SK-N-SH (cell line): ENCODE data around the gene ABHD16A.

Experiments
- MXI1 ChIP-seq: IDR thresholded peaks from 2 replicates; pipeline ENCODE4 v1.6.1; 2012; ENCODE audit warnings: mild to moderate bottlenecking, low read depth, low read length, improper control_type of control experiment
- NRF1 ChIP-seq: IDR thresholded peaks from 2 replicates; pipeline ENCODE4 v1.6.1; 2012; ENCODE audit warnings: low read depth, mild to moderate bottlenecking, low read length
- POLR2AphosphoS5 ChIP-seq: IDR thresholded peaks from 2 replicates; pipeline ENCODE4 v1.6.1; 2012; ENCODE audit warnings: low read depth, low read length
- RFX5 ChIP-seq: IDR thresholded peaks from 2 replicates; pipeline ENCODE4 v1.6.1; 2012; ENCODE audit warnings: mild to moderate bottlenecking, improper control_type of control experiment, low read length
- SMC3 ChIP-seq: IDR thresholded peaks from 2 replicates; pipeline ENCODE4 v1.6.1; 2012; ENCODE audit warnings: low read depth, low read length, improper control_type of control experiment
- TAF1 ChIP-seq: IDR thresholded peaks from 2 replicates; pipeline ENCODE4 v1.6.1; 2012; ENCODE audit warnings: low read depth, mild to moderate bottlenecking, low read length, moderate library complexity, borderline replicate concordance
- TF ChIP-seq, protein P1 (sequence below): fragments of 200-600 bp; sonication (generic); IDR thresholded peaks from 2 replicates; pipeline ENCODE4 v1.6.1; 2017; ENCODE audit warnings: antibody characterized with exemption, mild to moderate bottlenecking, moderate library complexity

DNA sequence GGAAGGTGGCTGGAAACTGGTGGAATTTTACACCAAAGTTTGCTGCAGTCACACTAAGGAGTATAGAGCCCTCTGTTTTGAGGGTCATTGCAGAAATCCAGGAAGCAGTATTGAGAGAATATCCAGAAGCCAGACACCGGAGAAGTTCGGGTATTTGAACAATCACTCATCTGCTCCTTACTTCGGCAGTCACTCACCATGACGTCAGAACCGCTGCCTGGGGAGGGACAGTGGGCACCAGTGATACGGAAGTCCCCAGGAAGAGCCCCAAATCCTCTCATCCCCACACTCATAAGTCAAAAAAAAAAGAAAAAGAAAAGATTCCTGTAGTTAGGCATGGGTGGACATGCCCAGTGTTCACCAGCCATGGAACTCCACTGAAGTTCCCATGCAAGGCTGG is 26.2 kb downstream of the ABHD16A start:
- TF ChIP-seq MXI1 (no peak), NRF1 (no peak), RFX5 (no peak), TAF1 (no peak), SMC3 (no peak), POLR2AphosphoS5 (no peak)
- TF ChIP-seq, protein P1, sequence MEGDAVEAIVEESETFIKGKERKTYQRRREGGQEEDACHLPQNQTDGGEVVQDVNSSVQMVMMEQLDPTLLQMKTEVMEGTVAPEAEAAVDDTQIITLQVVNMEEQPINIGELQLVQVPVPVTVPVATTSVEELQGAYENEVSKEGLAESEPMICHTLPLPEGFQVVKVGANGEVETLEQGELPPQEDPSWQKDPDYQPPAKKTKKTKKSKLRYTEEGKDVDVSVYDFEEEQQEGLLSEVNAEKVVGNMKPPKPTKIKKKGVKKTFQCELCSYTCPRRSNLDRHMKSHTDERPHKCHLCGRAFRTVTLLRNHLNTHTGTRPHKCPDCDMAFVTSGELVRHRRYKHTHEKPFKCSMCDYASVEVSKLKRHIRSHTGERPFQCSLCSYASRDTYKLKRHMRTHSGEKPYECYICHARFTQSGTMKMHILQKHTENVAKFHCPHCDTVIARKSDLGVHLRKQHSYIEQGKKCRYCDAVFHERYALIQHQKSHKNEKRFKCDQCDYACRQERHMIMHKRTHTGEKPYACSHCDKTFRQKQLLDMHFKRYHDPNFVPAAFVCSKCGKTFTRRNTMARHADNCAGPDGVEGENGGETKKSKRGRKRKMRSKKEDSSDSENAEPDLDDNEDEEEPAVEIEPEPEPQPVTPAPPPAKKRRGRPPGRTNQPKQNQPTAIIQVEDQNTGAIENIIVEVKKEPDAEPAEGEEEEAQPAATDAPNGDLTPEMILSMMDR, result no peak
